GM12875 (cell line): ENCODE data around the gene EVA1C.

Experiments
- H3K4me3 ChIP-seq: one replicate; pipeline ENCODE4 v1.5.1; 2011; ENCODE audit warnings: low read depth, low read length, control low read depth
- CTCF ChIP-seq: IDR thresholded peaks from 2 replicates; pipeline ENCODE4 v1.5.1; 2011; ENCODE audit warnings: low read depth, mild to moderate bottlenecking, control low read depth, inconsistent platforms, low read length, moderate library complexity, borderline replicate concordance; ENCODE audit not compliant: insufficient read depth

EVA1C gene

GRCh38 chr21:32468681-32469111 lies 56.2 kb downstream of the EVA1C start:
- no peak overlapping the region for H3K4me3 ChIP-seq
- no peak for TF ChIP-seq CTCF

GRCh38 chr21:32469628-32470027 lies 57.1 kb downstream of the EVA1C start:
- TF ChIP-seq CTCF, result no peak
- H3K4me3 ChIP-seq, result no peak overlapping the region

GRCh38 chr21:32470206-32470605 lies 57.7 kb downstream of the EVA1C start:
- TF ChIP-seq CTCF, result no peak
- H3K4me3 ChIP-seq, result no peak overlapping the region

- no peak for TF ChIP-seq CTCF
- H3K4me3 ChIP-seq, result no peak overlapping the region
These were observed 60.6 kb downstream of the EVA1C start for GRCh38 chr21:32472890-32473765.

- H3K4me3 ChIP-seq, result no peak overlapping the region
- no peak for TF ChIP-seq CTCF
These were observed 61.9 kb downstream of the EVA1C start for GRCh38 chr21:32474179-32475059.

GRCh38 chr21:32475162-32475812 lies 62.8 kb downstream of the EVA1C start:
- H3K4me3 ChIP-seq, result no peak overlapping the region
- no peak for TF ChIP-seq CTCF
